ENCODE data around the gene SPTLC3.

Gene SPTLC3

GRCh38 chr20:13111249-13111911 lies 102.6 kb downstream of the SPTLC3 start:
- TF ChIP-seq CTCF (IDR thresholded peaks at IDR 0.05; ENCODE audit: low read depth, low read length, missing control alignments) = no peak
- DNase-seq (ENCODE audit: low read depth) = no peak
- no peak overlapping the region for H3K4me3 ChIP-seq (ENCODE audit: low read depth, low read length)

GRCh38 chr20:13113731-13114130 lies 105.0 kb downstream of the SPTLC3 start:
- DNase-seq (ENCODE audit: low read depth) = no peak
- no peak for TF ChIP-seq CTCF (IDR thresholded peaks at IDR 0.05; ENCODE audit: low read depth, low read length, missing control alignments)
- no peak overlapping the region for H3K4me3 ChIP-seq (ENCODE audit: low read depth, low read length)

GRCh38 chr20:13117200-13117599 lies 108.4 kb downstream of the SPTLC3 start:
- H3K4me3 ChIP-seq (ENCODE audit: low read depth, low read length) = no peak overlapping the region
- no peak for DNase-seq (ENCODE audit: low read depth)
- TF ChIP-seq CTCF (IDR thresholded peaks at IDR 0.05; ENCODE audit: low read depth, low read length, missing control alignments) = no peak

- H3K4me3 ChIP-seq (ENCODE audit: low read depth, low read length) = no peak overlapping the region
- no peak for TF ChIP-seq CTCF (IDR thresholded peaks at IDR 0.05; ENCODE audit: low read depth, low read length, missing control alignments)
- no peak for DNase-seq (ENCODE audit: low read depth)
Observed at GRCh38 chr20:13118676-13119075, 109.9 kb downstream of the SPTLC3 start.

GRCh38 chr20:13119583-13119982 lies 110.8 kb downstream of the SPTLC3 start:
- H3K4me3 ChIP-seq (ENCODE audit: low read depth, low read length) = no peak overlapping the region
- no peak for DNase-seq (ENCODE audit: low read depth)
- TF ChIP-seq CTCF (IDR thresholded peaks at IDR 0.05; ENCODE audit: low read depth, low read length, missing control alignments) = peak; percentile 87

- no peak for TF ChIP-seq CTCF (IDR thresholded peaks at IDR 0.05; ENCODE audit: low read depth, low read length, missing control alignments)
Observed at GRCh38 chr20:13120471-13120870, 111.7 kb downstream of the SPTLC3 start.

GRCh38 chr20:13121840-13122515 lies 113.2 kb downstream of the SPTLC3 start:
- H3K4me3 ChIP-seq (ENCODE audit: low read depth, low read length) = no peak overlapping the region
- no peak for DNase-seq (ENCODE audit: low read depth)
- TF ChIP-seq CTCF (IDR thresholded peaks at IDR 0.05; ENCODE audit: low read depth, low read length, missing control alignments) = no peak

More at GRCh38 chr20:13120471-13120870, 111.7 kb downstream of the SPTLC3 start:
- no peak for DNase-seq (ENCODE audit: low read depth)
- no peak overlapping the region for H3K4me3 ChIP-seq (ENCODE audit: low read depth, low read length)

Measured in GM12864 (cell line).